ENCODE measurements around the gene SNRPA1.
A peak's percentile ranks its signal among the peaks of the same experiment; 100 is the strongest.

Gene SNRPA1

DNA sequence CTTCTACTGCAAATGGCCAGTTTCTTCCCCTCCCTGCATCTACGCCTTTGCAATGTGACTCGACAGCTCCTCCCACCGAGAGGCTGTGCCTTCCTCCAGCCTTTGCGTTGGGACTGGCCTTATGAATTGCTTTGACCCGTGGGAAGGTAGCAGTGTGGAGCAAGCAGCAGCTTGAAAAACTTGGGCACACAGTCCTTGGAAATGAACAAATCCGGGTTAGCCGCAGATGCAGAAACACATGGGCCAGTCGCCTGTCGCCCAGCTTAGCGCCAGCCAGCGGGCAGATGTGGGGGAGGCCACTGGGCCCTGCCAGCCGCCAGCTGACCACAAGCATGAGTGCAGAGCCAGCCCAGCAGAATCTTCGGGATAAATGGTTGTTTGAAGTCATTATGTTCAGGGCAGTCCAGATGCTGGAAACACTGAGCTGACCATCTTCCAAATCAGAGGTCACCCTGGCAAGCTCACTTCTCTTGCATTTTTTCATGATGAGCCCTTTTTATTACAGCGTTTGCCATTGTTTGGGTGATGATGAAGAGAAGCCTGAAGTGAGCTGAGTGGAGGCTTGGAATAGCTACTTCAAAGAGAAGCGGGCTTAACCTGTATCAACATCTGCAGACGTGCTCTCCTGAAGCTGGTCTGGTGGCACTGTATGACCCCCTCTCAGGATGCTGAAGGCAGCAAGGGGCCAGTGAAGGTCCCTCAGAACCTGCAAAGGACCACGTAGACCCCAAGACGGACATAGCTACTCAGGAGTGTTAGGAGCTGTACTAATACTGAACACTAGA lies 27.5 kb downstream of the SNRPA1 start:
- TF ChIP-seq, protein P1, sequence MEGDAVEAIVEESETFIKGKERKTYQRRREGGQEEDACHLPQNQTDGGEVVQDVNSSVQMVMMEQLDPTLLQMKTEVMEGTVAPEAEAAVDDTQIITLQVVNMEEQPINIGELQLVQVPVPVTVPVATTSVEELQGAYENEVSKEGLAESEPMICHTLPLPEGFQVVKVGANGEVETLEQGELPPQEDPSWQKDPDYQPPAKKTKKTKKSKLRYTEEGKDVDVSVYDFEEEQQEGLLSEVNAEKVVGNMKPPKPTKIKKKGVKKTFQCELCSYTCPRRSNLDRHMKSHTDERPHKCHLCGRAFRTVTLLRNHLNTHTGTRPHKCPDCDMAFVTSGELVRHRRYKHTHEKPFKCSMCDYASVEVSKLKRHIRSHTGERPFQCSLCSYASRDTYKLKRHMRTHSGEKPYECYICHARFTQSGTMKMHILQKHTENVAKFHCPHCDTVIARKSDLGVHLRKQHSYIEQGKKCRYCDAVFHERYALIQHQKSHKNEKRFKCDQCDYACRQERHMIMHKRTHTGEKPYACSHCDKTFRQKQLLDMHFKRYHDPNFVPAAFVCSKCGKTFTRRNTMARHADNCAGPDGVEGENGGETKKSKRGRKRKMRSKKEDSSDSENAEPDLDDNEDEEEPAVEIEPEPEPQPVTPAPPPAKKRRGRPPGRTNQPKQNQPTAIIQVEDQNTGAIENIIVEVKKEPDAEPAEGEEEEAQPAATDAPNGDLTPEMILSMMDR (IDR thresholded peaks at IDR 0.05; ENCODE audit: insufficient read depth, low read length, missing control alignments) = no peak
- peak; percentile 31 for DNase-seq (ENCODE audit: low read depth, low spot score)
- ChIA-PET CTCF (interaction anchor here (1.0 to 6.1 kb wide), 15 partner anchors 9 to 374 kb away, joined by 3 to 41 read pairs (median 6); no protein-coding TSS in a partner anchor), POLR2A (interaction anchor here (0.7 to 1.5 kb wide), 5 partner anchors 16 to 247 kb away, joined by 3 to 10 read pairs (median 3); partner anchors contain the start of gene CHSY1)
- no peak overlapping the region for H3K4me3 ChIP-seq (ENCODE audit: low read depth, low read length)

DNA sequence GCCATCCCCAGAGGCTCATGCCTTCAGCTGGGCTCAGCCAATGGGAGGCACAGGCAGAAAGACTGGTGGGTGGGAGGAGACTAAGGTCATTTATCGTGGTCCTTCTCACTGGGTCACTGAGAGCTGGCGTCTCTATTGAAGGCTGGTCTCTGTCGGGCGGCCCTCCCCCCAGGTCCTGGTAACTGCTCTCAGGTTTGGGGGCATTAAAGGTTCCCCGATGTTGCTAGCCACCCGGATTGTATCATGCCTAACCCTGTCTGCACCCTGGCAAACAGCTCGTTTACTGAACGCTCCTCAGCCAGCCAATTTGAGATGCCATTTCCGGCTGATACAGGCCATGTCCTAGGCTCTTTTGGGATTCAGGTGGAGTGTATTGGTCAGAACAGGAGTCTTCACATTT lies 28.3 kb downstream of the SNRPA1 start:
- TF ChIP-seq, protein P1 (IDR thresholded peaks at IDR 0.05; ENCODE audit: insufficient read depth, low read length, missing control alignments) = no peak
- ChIA-PET POLR2A (interaction anchor here (1.4 to 1.5 kb wide), 3 partner anchors 15 to 243 kb away, joined by 3 to 10 read pairs (median 4); partner anchors contain the start of gene CHSY1), CTCF (interaction anchor here (1.0 to 6.1 kb wide), 12 partner anchors 9 to 375 kb away, joined by 3 to 41 read pairs (median 6); no protein-coding TSS in a partner anchor)
- no peak overlapping the region for H3K4me3 ChIP-seq (ENCODE audit: low read depth, low read length)
- no peak for DNase-seq (ENCODE audit: low read depth, low spot score)

DNA sequence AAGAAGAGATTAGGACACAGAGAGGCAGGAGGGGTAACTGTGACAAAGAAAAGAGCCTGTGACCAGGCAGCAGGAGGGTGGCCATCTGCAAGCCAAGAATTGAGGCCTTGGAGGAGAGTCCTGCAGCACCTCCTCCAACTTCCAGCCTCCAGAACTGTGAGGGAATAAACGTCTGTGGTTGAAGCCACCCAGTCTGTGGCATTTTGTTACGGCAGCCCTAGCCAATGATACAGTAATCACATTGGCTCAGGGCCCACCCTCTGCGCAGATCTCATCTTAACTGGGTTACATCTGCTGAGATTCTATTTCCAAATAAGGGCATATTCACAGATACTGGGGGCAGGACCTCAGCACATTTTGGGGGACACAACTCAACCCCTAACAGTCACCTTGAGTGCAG lies 29.0 kb downstream of the SNRPA1 start:
- CTCF ChIA-PET = interaction anchor here (1.0 to 6.1 kb wide), 7 partner anchors 8 to 376 kb away, joined by 3 to 43 read pairs (median 7); no protein-coding TSS in a partner anchor
- TF ChIP-seq, protein P1 (IDR thresholded peaks at IDR 0.05; ENCODE audit: insufficient read depth, low read length, missing control alignments) = no peak
- H3K4me3 ChIP-seq (ENCODE audit: low read depth, low read length) = no peak overlapping the region
- no peak for DNase-seq (ENCODE audit: low read depth, low spot score)
- POLR2A ChIA-PET = interaction anchor here (1.4 kb wide), 1 partner anchor 238 kb away, joined by 3 read pairs; no protein-coding TSS in a partner anchor

DNA sequence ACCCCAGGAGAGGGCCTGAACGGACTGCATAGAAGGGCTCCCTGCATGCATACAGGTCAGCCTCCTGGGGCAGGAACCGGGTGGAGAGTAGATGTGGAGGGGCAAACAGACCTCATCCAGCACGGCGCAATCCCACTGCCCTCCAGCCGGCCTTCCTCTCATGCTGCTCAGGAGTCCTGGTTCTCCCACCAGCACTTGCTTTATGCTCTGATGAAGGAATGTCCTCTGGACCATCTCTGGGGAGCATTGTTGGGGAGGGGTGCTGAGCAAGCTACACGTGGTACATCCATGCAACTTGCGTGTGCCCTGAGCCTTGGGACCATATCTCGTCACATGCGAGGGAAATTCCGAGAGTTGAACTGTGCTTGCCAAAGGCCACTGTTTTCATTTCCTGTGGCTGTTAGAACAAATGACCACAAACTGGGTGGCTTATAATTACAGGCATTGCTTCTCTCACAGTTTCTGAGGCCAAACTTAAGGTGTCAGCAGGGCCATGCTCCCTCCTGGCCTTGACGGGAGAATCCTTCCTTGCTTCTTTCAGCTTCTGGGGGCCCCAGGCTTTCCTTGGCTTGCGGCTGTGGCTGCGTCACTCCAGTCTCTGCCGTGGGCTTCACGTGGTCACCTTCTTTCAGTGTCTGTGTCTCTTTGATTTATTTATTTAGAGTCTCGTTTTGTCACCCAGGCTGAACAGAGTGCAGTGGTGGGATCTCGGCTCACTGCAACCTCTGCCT lies 30.0 kb downstream of the SNRPA1 start:
- CTCF ChIA-PET = interaction anchor here (0.9 to 6.1 kb wide), 4 partner anchors 242 to 347 kb away, joined by 3 to 43 read pairs (median 22); no protein-coding TSS in a partner anchor
- no peak for DNase-seq (ENCODE audit: low read depth, low spot score)
- no peak overlapping the region for H3K4me3 ChIP-seq (ENCODE audit: low read depth, low read length)
- POLR2A ChIA-PET = no interaction called here
- TF ChIP-seq, protein P1 (IDR thresholded peaks at IDR 0.05; ENCODE audit: insufficient read depth, low read length, missing control alignments) = no peak

DNA sequence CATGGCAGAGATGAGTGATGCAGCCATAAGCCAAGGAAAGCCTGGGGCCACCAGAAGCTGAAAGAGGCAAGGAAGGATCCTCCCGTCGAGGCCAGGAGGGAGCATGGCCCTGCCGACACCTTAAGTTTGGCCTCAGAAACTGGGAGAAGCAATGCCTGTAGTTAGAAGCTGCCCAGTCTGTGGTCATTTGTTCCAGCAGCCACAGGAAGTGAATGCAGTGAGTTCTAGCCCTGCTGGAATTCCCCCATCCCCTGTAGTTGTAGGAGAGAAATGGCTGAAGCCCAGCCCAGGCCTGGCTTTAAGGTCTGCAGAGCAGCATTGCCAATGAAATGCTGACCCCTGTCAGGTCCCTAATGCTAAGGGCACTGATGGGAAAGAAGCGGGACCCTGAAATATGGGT lies 31.0 kb downstream of the SNRPA1 start:
- no peak for DNase-seq (ENCODE audit: low read depth, low spot score)
- ChIA-PET POLR2A (no interaction called here), CTCF (interaction anchor here (4.8 to 6.1 kb wide), 3 partner anchors 176 to 256 kb away, joined by 41 to 60 read pairs (median 43); no protein-coding TSS in a partner anchor)
- TF ChIP-seq, protein P1 (IDR thresholded peaks at IDR 0.05; ENCODE audit: insufficient read depth, low read length, missing control alignments) = no peak
- no peak overlapping the region for H3K4me3 ChIP-seq (ENCODE audit: low read depth, low read length)

All from AG04449 (cell line).